ENCODE results near the gene HFM1. TPM values are rescaled to one million over a fixed set of nuclear protein-coding genes. Genes with fewer than 3 reads are reported as not detected.
"Not testable (repeated sequence)": the region's sequence is repeated elsewhere in the genome, so short reads cannot be mapped to it uniquely, and the experiment has no call there.

HFM1 gene
- total and polyA plus RNA-seq, 2 experiments from 2014 or later: 1.5 to 5.2 TPM

DNA sequence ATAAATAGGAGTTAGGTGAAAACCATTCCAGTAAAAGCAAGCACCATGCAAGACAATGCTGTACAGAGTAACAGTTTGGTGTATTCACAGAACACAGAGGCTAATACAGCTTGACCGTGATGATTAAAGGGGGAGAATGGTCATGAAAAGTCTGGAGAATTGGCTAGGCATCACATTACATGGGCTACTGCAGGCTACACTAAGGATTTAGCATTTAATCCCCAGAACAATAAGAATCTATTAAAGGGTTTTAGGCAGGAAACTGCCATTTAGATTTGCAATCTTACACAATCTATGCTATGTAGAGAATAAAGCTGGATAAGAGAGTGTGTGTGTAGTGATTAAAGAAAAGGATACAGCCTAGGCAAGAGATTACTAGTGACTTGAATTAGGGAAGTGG is 30.6 kb downstream of the HFM1 start:
- no peaks in the 10 kb centered on the region for H3K79me2 ChIP-seq (replicated peaks; ENCODE audit: insufficient read depth)
- H3K27me3 ChIP-seq (ENCODE audit: insufficient read depth): no peaks in the 10 kb centered on the region
- TF ChIP-seq NANOG (IDR thresholded peaks at IDR 0.05; ENCODE audit: borderline replicate concordance) (no peak), ZNF331 (CRISPR knock-in tag; IDR thresholded peaks at IDR 0.05; ENCODE audit: low read depth) (no peak), STAT1 (IDR thresholded peaks at IDR 0.05; ENCODE audit: unreplicated experiment) (no peak), CREB1 (CRISPR knock-in tag; IDR thresholded peaks at IDR 0.05; ENCODE audit: low read depth) (no peak), POLR2AphosphoS5 (IDR thresholded peaks at IDR 0.05; ENCODE audit: low read depth) (no peak), ZNF114 (CRISPR knock-in tag; IDR thresholded peaks at IDR 0.05) (no peak), JUNB (IDR thresholded peaks at IDR 0.05; ENCODE audit: unreplicated experiment) (no peak)
- TF ChIP-seq, protein P1, sequence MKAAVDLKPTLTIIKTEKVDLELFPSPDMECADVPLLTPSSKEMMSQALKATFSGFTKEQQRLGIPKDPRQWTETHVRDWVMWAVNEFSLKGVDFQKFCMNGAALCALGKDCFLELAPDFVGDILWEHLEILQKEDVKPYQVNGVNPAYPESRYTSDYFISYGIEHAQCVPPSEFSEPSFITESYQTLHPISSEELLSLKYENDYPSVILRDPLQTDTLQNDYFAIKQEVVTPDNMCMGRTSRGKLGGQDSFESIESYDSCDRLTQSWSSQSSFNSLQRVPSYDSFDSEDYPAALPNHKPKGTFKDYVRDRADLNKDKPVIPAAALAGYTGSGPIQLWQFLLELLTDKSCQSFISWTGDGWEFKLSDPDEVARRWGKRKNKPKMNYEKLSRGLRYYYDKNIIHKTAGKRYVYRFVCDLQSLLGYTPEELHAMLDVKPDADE (IDR thresholded peaks at IDR 0.05): no peak
- TF ChIP-seq, protein P2, sequence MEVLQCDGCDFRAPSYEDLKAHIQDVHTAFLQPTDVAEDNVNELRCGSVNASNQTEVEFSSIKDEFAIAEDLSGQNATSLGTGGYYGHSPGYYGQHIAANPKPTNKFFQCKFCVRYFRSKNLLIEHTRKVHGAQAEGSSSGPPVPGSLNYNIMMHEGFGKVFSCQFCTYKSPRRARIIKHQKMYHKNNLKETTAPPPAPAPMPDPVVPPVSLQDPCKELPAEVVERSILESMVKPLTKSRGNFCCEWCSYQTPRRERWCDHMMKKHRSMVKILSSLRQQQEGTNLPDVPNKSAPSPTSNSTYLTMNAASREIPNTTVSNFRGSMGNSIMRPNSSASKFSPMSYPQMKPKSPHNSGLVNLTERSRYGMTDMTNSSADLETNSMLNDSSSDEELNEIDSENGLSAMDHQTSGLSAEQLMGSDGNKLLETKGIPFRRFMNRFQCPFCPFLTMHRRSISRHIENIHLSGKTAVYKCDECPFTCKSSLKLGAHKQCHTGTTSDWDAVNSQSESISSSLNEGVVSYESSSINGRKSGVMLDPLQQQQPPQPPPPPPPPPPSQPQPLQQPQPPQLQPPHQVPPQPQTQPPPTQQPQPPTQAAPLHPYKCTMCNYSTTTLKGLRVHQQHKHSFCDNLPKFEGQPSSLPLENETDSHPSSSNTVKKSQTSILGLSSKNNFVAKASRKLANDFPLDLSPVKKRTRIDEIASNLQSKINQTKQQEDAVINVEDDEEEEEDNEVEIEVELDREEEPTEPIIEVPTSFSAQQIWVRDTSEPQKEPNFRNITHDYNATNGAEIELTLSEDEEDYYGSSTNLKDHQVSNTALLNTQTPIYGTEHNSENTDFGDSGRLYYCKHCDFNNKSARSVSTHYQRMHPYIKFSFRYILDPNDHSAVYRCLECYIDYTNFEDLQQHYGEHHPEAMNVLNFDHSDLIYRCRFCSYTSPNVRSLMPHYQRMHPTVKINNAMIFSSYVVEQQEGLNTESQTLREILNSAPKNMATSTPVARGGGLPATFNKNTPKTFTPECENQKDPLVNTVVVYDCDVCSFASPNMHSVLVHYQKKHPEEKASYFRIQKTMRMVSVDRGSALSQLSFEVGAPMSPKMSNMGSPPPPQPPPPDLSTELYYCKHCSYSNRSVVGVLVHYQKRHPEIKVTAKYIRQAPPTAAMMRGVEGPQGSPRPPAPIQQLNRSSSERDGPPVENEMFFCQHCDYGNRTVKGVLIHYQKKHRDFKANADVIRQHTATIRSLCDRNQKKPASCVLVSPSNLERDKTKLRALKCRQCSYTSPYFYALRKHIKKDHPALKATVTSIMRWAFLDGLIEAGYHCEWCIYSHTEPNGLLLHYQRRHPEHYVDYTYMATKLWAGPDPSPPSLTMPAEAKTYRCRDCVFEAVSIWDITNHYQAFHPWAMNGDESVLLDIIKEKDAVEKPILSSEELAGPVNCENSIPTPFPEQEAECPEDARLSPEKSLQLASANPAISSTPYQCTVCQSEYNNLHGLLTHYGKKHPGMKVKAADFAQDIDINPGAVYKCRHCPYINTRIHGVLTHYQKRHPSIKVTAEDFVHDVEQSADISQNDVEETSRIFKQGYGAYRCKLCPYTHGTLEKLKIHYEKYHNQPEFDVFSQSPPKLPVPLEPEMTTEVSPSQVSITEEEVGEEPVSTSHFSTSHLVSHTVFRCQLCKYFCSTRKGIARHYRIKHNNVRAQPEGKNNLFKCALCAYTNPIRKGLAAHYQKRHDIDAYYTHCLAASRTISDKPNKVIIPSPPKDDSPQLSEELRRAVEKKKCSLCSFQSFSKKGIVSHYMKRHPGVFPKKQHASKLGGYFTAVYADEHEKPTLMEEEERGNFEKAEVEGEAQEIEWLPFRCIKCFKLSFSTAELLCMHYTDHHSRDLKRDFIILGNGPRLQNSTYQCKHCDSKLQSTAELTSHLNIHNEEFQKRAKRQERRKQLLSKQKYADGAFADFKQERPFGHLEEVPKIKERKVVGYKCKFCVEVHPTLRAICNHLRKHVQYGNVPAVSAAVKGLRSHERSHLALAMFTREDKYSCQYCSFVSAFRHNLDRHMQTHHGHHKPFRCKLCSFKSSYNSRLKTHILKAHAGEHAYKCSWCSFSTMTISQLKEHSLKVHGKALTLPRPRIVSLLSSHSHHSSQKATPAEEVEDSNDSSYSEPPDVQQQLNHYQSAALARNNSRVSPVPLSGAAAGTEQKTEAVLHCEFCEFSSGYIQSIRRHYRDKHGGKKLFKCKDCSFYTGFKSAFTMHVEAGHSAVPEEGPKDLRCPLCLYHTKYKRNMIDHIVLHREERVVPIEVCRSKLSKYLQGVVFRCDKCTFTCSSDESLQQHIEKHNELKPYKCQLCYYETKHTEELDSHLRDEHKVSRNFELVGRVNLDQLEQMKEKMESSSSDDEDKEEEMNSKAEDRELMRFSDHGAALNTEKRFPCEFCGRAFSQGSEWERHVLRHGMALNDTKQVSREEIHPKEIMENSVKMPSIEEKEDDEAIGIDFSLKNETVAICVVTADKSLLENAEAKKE (CRISPR knock-in tag; IDR thresholded peaks at IDR 0.05): no peak
- TF ChIP-seq, protein P3, sequence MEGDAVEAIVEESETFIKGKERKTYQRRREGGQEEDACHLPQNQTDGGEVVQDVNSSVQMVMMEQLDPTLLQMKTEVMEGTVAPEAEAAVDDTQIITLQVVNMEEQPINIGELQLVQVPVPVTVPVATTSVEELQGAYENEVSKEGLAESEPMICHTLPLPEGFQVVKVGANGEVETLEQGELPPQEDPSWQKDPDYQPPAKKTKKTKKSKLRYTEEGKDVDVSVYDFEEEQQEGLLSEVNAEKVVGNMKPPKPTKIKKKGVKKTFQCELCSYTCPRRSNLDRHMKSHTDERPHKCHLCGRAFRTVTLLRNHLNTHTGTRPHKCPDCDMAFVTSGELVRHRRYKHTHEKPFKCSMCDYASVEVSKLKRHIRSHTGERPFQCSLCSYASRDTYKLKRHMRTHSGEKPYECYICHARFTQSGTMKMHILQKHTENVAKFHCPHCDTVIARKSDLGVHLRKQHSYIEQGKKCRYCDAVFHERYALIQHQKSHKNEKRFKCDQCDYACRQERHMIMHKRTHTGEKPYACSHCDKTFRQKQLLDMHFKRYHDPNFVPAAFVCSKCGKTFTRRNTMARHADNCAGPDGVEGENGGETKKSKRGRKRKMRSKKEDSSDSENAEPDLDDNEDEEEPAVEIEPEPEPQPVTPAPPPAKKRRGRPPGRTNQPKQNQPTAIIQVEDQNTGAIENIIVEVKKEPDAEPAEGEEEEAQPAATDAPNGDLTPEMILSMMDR (conservative IDR thresholded peaks at IDR 0.05; ENCODE audit: low read depth in 2 of 2): no peak
- H2AFZ ChIP-seq: no peak overlapping the region
- H3K27ac ChIP-seq (ENCODE audit: low read depth): no peak overlapping the region
- H3K4me2 ChIP-seq: no peak overlapping the region
- no peak overlapping the region for H3K27ac Mint-ChIP-seq
- ATAC-seq (no peak), DNase-seq (ENCODE audit: low spot score) (no peak)
- no peaks in the 10 kb centered on the region for H4K20me1 ChIP-seq (replicated peaks; ENCODE audit: insufficient read depth)
- H3K27me3 Mint-ChIP-seq (ENCODE audit: insufficient read depth, low read depth, poor library complexity): peaks cover 3% of the 10 kb centered on the region
- no peaks in the 10 kb centered on the region for H3K36me3 ChIP-seq (ENCODE audit: insufficient read depth)
- no peaks in the 10 kb centered on the region for H3K4me1 Mint-ChIP-seq
- H3K9me3 Mint-ChIP-seq: peaks cover 11% of the 10 kb centered on the region
- no peaks in the 10 kb centered on the region for H3K4me1 ChIP-seq (ENCODE audit: insufficient read depth)
- no peak overlapping the region for H3K4me3 Mint-ChIP-seq
- peaks cover 14% of the 10 kb centered on the region; the same call in 2 of the 3 replicates for H3K36me3 Mint-ChIP-seq (ENCODE audit: low read depth)
- no peaks in the 10 kb centered on the region for H3F3A ChIP-seq (replicated peaks; ENCODE audit: low read depth)
- no peaks in the 10 kb centered on the region for H3K9me2 ChIP-seq (ENCODE audit: insufficient read depth)
- no peak overlapping the region for H3K4me3 ChIP-seq

DNA sequence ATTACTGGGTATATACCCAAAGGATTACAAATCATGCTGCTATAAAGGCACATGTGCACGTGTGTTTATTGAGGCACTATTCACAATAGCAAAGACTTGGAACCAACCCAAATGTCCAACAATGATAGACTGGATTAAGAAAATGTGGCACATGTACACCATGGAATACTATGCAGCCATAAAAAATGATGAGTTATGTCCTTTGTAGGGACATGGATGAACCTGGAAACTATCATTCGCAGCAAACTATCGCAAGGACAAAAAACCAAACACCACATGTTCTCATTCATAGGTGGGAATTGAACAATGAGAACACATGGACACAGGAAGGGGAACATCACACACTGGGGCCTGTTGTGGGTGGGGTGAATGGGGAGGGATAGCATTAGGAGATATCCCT is 32.4 kb downstream of the HFM1 start:
- Mint-ChIP-seq H3K36me3 (ENCODE audit: low read depth) (peaks cover 32% of the 10 kb centered on the region), H3K9me3 (peaks cover 30% of the 10 kb centered on the region)
- not testable (repeated sequence) for H3K4me3 ChIP-seq; DNase-seq (ENCODE audit: low spot score); H3F3A ChIP-seq (replicated peaks; ENCODE audit: low read depth); H3K4me3 Mint-ChIP-seq; H3K9me2 ChIP-seq (ENCODE audit: insufficient read depth); H4K20me1 ChIP-seq (replicated peaks; ENCODE audit: insufficient read depth); H3K27me3 Mint-ChIP-seq (ENCODE audit: insufficient read depth, low read depth, poor library complexity); H3K27me3 ChIP-seq (ENCODE audit: insufficient read depth); H3K4me2 ChIP-seq; H3K27ac ChIP-seq (ENCODE audit: low read depth); ATAC-seq; H3K4me1 Mint-ChIP-seq; H3K27ac Mint-ChIP-seq; H2AFZ ChIP-seq; H3K79me2 ChIP-seq (replicated peaks; ENCODE audit: insufficient read depth); H3K4me1 ChIP-seq (ENCODE audit: insufficient read depth)
- peaks cover 11% of the 10 kb centered on the region; the same call in 1 of the 2 replicates for H3K36me3 ChIP-seq (ENCODE audit: insufficient read depth)

All from GM23338 (cell line).